ENCODE data around the gene ADD3.

DNA sequence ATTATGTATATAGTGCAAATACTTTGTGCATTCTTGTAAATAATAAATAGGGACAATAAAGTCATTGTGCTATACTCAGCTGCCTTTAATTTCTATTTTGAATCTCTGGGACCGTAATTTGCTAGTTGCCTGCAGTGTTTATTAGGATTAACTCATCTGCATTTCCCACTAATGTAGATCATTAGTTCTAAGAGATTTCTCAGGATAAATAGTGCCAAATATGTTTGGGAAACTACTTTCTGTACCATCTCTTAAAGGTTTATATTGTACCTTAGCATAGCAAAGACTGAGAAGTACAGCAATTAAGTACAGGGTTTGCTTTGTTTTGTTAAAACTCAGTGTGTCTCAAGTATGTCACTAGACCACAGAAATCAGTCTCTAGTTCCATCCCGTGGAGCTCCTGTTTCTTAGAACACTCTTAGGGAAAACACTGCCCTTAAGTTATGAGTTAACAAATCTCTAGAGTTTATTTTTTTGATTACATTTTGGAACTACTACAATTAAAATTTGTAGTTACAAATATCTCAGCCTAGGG, 26.0 kb downstream of the ADD3 start:
- TF ChIP-seq, protein P1, sequence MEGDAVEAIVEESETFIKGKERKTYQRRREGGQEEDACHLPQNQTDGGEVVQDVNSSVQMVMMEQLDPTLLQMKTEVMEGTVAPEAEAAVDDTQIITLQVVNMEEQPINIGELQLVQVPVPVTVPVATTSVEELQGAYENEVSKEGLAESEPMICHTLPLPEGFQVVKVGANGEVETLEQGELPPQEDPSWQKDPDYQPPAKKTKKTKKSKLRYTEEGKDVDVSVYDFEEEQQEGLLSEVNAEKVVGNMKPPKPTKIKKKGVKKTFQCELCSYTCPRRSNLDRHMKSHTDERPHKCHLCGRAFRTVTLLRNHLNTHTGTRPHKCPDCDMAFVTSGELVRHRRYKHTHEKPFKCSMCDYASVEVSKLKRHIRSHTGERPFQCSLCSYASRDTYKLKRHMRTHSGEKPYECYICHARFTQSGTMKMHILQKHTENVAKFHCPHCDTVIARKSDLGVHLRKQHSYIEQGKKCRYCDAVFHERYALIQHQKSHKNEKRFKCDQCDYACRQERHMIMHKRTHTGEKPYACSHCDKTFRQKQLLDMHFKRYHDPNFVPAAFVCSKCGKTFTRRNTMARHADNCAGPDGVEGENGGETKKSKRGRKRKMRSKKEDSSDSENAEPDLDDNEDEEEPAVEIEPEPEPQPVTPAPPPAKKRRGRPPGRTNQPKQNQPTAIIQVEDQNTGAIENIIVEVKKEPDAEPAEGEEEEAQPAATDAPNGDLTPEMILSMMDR (conservative IDR thresholded peaks at IDR 0.05; ENCODE audit: low read length), result no peak
- TF ChIP-seq EZH2phosphoT487 (IDR thresholded peaks at IDR 0.05; ENCODE audit: borderline replicate concordance), result no peak
